Glutamatergic neuron (in vitro differentiated cells): ENCODE data around the gene ST6GALNAC5. TPM values are rescaled to one million over a fixed set of nuclear protein-coding genes. Genes with fewer than 3 reads are reported as not detected.
"Not testable (repeated sequence)": the region's sequence is repeated elsewhere in the genome, so short reads cannot be mapped to it uniquely, and the experiment has no call there.

ENCODE experiments used
- DNase-seq: peaks from one replicate; pipeline ENCODE4 v3.0.0; 2022
- H3K27ac Mint-ChIP-seq: one replicate; pipeline ENCODE4 v1.8.0; 2020; ENCODE audit warnings: mild to moderate bottlenecking, mixed read lengths, inconsistent platforms; ENCODE audit not compliant: unreplicated experiment
- H3K27me3 Mint-ChIP-seq: one replicate; pipeline ENCODE4 v1.8.0; 2020; ENCODE audit warnings: mild to moderate bottlenecking, moderate library complexity, mixed read lengths, inconsistent platforms; ENCODE audit not compliant: unreplicated experiment
- H3K36me3 Mint-ChIP-seq: one replicate; pipeline ENCODE4 v1.8.0; 2020; ENCODE audit warnings: mild to moderate bottlenecking, mixed read lengths, inconsistent platforms; ENCODE audit not compliant: unreplicated experiment
- H3K4me1 Mint-ChIP-seq: one replicate; pipeline ENCODE4 v1.8.0; 2020; ENCODE audit warnings: mild to moderate bottlenecking, low read depth, mixed read lengths, inconsistent platforms; ENCODE audit not compliant: unreplicated experiment
- H3K4me3 Mint-ChIP-seq: one replicate; pipeline ENCODE4 v1.8.0; 2020; ENCODE audit warnings: mild to moderate bottlenecking, mixed read lengths, inconsistent platforms; ENCODE audit not compliant: unreplicated experiment
- H3K9me3 Mint-ChIP-seq: one replicate; pipeline ENCODE4 v1.8.0; 2020; ENCODE audit warnings: mild to moderate bottlenecking, moderate library complexity, mixed read lengths, inconsistent platforms; ENCODE audit not compliant: unreplicated experiment
- long read RNA-seq: library from polyadenylated mRNA; unstranded; transcript quantifications from one replicate; pipeline ENCODE4 v2.0.0, GENCODE V29; 2020; ENCODE audit not compliant: unreplicated experiment
- total RNA-seq: library from RNA; stranded (reverse); fragmentation: NEBNext Ultra II Directional; extraction: Animal tissue kit (Norgen Biotek cat#: 25700); gene quantifications from one replicate; pipeline ENCODE4 v1.2.1, GENCODE V29; 2021; ENCODE audit not compliant: unreplicated experiment
- TF ChIP-seq, protein P1 (sequence below): fragments of 200-600 bp; sonication (generic); IDR thresholded peaks from one replicate; pipeline ENCODE4 v1.5.0; 2021; ENCODE audit not compliant: partially characterized antibody, unreplicated experiment

The ST6GALNAC5 gene
- 141 TPM for total RNA-seq
- long read RNA-seq, transcript ST6GALNAC5-205 (2 exons, 787 nt) = minor isoform, 31 of 91 reads
- long read RNA-seq, transcript ST6GALNAC5-202 (5 exons, 3,751 nt) = major isoform, 34 of 91 reads
- long read RNA-seq, partial matches to known transcripts = 5 of 91 reads
- long read RNA-seq, other reads (novel, unspliced or antisense) = 17 of 91 reads

GRCh38 chr1:76867342-76868130 lies at the start of gene ST6GALNAC5:
Gene ST6GALNAC5 (plus strand): TSS chr1:76867480.
- Mint-ChIP-seq H3K36me3 (no peaks in the 10 kb centered on the region), H3K4me1 (peaks cover 29% of the 10 kb centered on the region), H3K27ac (peak within 1 kb of the TSS; percentile 94), H3K27me3 (peaks cover 8% of the 10 kb centered on the region), H3K9me3 (peaks cover 10% of the 10 kb centered on the region), H3K4me3 (peak within 1 kb of the TSS; percentile 91)
- DNase-seq = peak; percentile 65
- TF ChIP-seq, protein P1, sequence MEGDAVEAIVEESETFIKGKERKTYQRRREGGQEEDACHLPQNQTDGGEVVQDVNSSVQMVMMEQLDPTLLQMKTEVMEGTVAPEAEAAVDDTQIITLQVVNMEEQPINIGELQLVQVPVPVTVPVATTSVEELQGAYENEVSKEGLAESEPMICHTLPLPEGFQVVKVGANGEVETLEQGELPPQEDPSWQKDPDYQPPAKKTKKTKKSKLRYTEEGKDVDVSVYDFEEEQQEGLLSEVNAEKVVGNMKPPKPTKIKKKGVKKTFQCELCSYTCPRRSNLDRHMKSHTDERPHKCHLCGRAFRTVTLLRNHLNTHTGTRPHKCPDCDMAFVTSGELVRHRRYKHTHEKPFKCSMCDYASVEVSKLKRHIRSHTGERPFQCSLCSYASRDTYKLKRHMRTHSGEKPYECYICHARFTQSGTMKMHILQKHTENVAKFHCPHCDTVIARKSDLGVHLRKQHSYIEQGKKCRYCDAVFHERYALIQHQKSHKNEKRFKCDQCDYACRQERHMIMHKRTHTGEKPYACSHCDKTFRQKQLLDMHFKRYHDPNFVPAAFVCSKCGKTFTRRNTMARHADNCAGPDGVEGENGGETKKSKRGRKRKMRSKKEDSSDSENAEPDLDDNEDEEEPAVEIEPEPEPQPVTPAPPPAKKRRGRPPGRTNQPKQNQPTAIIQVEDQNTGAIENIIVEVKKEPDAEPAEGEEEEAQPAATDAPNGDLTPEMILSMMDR = peak; percentile 38

- no peaks in the 10 kb centered on the region for H3K4me1 Mint-ChIP-seq
- DNase-seq = no peak
- no peak overlapping the region for H3K27ac Mint-ChIP-seq
- TF ChIP-seq, protein P1 = no peak
- no peaks in the 10 kb centered on the region for H3K9me3 Mint-ChIP-seq
- H3K27me3 Mint-ChIP-seq = no peaks in the 10 kb centered on the region
- no peaks in the 10 kb centered on the region for H3K36me3 Mint-ChIP-seq
- H3K4me3 Mint-ChIP-seq = no peak overlapping the region
Measured at GRCh38 chr1:76820028-76820427, 47.3 kb upstream of the ST6GALNAC5 start.

DNA sequence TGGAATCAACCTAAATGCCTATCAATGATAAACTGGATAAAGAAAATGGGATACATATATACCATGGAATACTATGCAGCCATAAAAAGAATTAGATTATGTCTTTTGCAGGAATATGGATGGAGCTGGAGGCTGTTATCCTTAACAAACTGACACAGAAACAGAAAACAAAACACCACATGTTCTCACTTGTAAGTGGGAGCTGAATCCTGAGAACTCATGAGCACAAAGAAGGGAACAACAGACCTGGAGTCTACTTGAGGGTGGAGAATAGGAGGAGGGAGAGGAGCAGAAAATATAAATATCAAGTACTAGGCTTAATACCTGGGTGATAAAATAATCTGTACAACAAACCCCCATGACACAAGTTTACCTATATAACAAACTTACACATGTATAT lies 44.3 kb upstream of the ST6GALNAC5 start:
- not testable (repeated sequence) for H3K36me3 Mint-ChIP-seq, H3K27ac Mint-ChIP-seq, DNase-seq, H3K27me3 Mint-ChIP-seq, H3K4me3 Mint-ChIP-seq, H3K9me3 Mint-ChIP-seq, H3K4me1 Mint-ChIP-seq

GRCh38 chr1:76824106-76824505 lies 43.2 kb upstream of the ST6GALNAC5 start:
- H3K27me3 Mint-ChIP-seq = no peaks in the 10 kb centered on the region
- no peaks in the 10 kb centered on the region for H3K4me1 Mint-ChIP-seq
- H3K27ac Mint-ChIP-seq = no peak overlapping the region
- no peaks in the 10 kb centered on the region for H3K9me3 Mint-ChIP-seq
- no peak overlapping the region for H3K4me3 Mint-ChIP-seq
- no peak for DNase-seq
- TF ChIP-seq, protein P1 = no peak
- H3K36me3 Mint-ChIP-seq = no peaks in the 10 kb centered on the region

DNA sequence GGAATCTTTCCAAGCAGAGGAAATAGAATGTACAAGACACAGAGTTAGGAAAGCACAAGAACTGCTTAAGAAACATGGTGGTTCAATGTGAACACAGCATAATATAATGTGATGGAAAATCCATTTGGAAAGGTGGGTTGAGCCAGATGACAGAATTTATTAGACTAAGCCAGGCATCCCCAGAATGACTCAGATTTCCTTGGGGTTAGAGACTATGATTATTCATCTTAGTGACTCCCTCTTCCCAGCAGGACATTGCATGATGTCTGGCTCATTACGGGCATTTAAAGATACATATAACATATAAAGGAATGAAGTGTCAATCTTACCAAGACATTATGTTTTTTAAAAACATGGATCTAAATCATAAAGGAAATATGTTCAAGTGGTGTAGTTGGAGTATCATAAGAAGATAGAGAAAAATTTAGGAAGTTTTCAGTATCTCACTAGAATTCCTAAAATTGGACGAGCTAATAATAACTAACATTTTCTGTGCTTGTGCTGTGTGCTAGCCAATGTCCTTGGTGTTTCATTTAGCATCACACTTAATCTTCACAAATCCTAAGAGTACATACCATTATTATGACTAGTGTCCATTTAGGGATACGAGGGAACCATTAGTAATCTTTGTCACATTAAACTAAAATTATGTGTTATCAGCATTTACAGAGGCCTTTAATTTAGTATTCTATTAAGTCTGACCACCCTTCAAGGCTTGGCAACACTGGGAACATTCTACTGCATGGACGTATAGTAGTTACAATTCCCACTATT lies 41.0 kb upstream of the ST6GALNAC5 start:
- DNase-seq = no peak
- H3K27ac Mint-ChIP-seq = no peak overlapping the region
- H3K9me3 Mint-ChIP-seq = no peaks in the 10 kb centered on the region
- H3K27me3 Mint-ChIP-seq = no peaks in the 10 kb centered on the region
- TF ChIP-seq, protein P1 = no peak
- no peaks in the 10 kb centered on the region for H3K4me1 Mint-ChIP-seq
- no peaks in the 10 kb centered on the region for H3K36me3 Mint-ChIP-seq
- no peak overlapping the region for H3K4me3 Mint-ChIP-seq
